HEK293 (cell line): ENCODE data around the gene NLRP6.

Experiments used
- KLF8 ChIP-seq: fragments of 450-650 bp; formaldehyde crosslinking; IDR thresholded peaks from 2 replicates; pipeline ENCODE4 v1.5.1; 2016; ENCODE audit warnings: missing biosample characterization, missing genetic modification characterization
- OSR2 ChIP-seq: fragments of 450-650 bp; formaldehyde crosslinking; IDR thresholded peaks from 2 replicates; pipeline ENCODE4 v1.5.1; 2016; ENCODE audit warnings: missing biosample characterization, missing genetic modification characterization
- PBX3 ChIP-seq: sonication (generic); formaldehyde crosslinking; IDR thresholded peaks from 2 replicates; pipeline ENCODE4 v1.8.1; 2022; ENCODE audit warnings: mild to moderate bottlenecking, moderate library complexity, missing genetic modification reagents
- ZNF121 ChIP-seq: fragments of 450-650 bp; formaldehyde crosslinking; IDR thresholded peaks from 2 replicates; pipeline ENCODE4 v1.5.1; 2016; ENCODE audit warnings: missing biosample characterization, missing genetic modification characterization
- ZNF248 ChIP-seq: fragments of 450-650 bp; formaldehyde crosslinking; IDR thresholded peaks from 2 replicates; pipeline ENCODE4 v1.5.1; 2017; ENCODE audit warnings: missing biosample characterization, missing genetic modification characterization
- ZNF610 ChIP-seq: fragments of 450-650 bp; formaldehyde crosslinking; IDR thresholded peaks from 2 replicates; pipeline ENCODE4 v1.5.1; 2016; ENCODE audit warnings: missing biosample characterization, missing genetic modification characterization, borderline replicate concordance
- ZNF791 ChIP-seq: fragments of 450-650 bp; formaldehyde crosslinking; IDR thresholded peaks from 2 replicates; pipeline ENCODE4 v1.5.1; 2016; ENCODE audit warnings: missing biosample characterization, missing genetic modification characterization
- TF ChIP-seq, protein P1 (sequence below): fragments of 450-650 bp; formaldehyde crosslinking; IDR thresholded peaks from 2 replicates; pipeline ENCODE4 v1.5.1; 2016; ENCODE audit warnings: missing biosample characterization, missing genetic modification characterization

DNA sequence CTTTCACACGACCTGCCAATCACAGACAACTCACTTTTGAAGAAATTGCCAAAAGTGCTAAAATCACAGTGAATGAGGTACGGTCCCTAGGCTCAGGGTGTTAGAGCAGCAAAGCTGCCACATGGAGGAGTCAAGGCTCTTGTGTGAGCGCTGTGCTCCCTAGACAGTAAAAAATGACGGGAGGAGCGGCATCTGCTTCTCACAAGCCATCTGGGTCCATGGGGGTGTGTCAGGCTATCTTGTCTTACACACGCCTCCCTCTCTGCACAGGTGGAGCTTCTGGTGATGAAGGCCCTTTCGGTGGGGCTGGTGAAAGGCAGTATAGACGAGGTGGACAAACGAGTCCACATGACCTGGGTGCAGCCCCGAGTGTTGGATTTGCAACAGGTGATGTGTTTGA, 26.7 kb upstream of the NLRP6 start:
- TF ChIP-seq, protein P1, sequence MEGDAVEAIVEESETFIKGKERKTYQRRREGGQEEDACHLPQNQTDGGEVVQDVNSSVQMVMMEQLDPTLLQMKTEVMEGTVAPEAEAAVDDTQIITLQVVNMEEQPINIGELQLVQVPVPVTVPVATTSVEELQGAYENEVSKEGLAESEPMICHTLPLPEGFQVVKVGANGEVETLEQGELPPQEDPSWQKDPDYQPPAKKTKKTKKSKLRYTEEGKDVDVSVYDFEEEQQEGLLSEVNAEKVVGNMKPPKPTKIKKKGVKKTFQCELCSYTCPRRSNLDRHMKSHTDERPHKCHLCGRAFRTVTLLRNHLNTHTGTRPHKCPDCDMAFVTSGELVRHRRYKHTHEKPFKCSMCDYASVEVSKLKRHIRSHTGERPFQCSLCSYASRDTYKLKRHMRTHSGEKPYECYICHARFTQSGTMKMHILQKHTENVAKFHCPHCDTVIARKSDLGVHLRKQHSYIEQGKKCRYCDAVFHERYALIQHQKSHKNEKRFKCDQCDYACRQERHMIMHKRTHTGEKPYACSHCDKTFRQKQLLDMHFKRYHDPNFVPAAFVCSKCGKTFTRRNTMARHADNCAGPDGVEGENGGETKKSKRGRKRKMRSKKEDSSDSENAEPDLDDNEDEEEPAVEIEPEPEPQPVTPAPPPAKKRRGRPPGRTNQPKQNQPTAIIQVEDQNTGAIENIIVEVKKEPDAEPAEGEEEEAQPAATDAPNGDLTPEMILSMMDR (tag by site-specific recombination) = no peak
- no peak for TF ChIP-seq ZNF610 (tag by site-specific recombination)
- TF ChIP-seq KLF8 (tag by site-specific recombination) = no peak
- no peak for TF ChIP-seq ZNF121 (tag by site-specific recombination)
- no peak for TF ChIP-seq ZNF248 (tag by site-specific recombination)
- no peak for TF ChIP-seq ZNF791
- no peak for TF ChIP-seq PBX3 (CRISPR knock-in tag)
- TF ChIP-seq OSR2 (tag by site-specific recombination) = no peak
